Activated CD8-positive, alpha-beta memory T cell treated with anti-CD3 and anti-CD28 coated beads, Interleukin-2, amount 50 U/mL, for 24 hours (primary cell): Measurements from ENCODE around the gene CD96.
"Not testable (repeated sequence)": the region's sequence is repeated elsewhere in the genome, so short reads cannot be mapped to it uniquely, and the experiment has no call there.

Experiments used
- DNase-seq: peaks from one replicate; pipeline ENCODE4 v3.0.0-alpha.2; 2020; ENCODE audit errors: extremely low read depth

The CD96 gene

GRCh38 chr3:111541911-111542483 lies at the start of gene CD96:
Gene CD96 (plus strand): TSS chr3:111542197. CDS start chr3:111542249, 52 bp downstream.
- DNase-seq = peak; percentile 53

- no peak for DNase-seq
These were observed 48.7 kb upstream of the CD96 start for GRCh38 chr3:111493276-111493675.

GRCh38 chr3:111496894-111497559 lies 45.0 kb upstream of the CD96 start:
- DNase-seq = no peak

GRCh38 chr3:111498022-111498421 lies 44.0 kb upstream of the CD96 start:
- DNase-seq = no peak

GRCh38 chr3:111506435-111506834 lies 35.6 kb upstream of the CD96 start:
- no peak for DNase-seq

GRCh38 chr3:111509308-111509707 lies 32.7 kb upstream of the CD96 start:
- no peak for DNase-seq

- DNase-seq = no peak
These were observed 24.2 kb upstream of the CD96 start for GRCh38 chr3:111517801-111518200.

- no peak for DNase-seq
These were observed 22.7 kb upstream of the CD96 start for GRCh38 chr3:111519178-111519855.

GRCh38 chr3:111521891-111522290 lies 20.1 kb upstream of the CD96 start:
- no peak for DNase-seq

GRCh38 chr3:111524486-111524885 lies 17.5 kb upstream of the CD96 start:
- DNase-seq = not testable (repeated sequence)

- DNase-seq = no peak
These were observed 10.6 kb upstream of the CD96 start for GRCh38 chr3:111531446-111531845.

GRCh38 chr3:111534701-111535100 lies 7.3 kb upstream of the CD96 start:
- no peak for DNase-seq

- no peak for DNase-seq
These were observed 3.9 kb upstream of the CD96 start for GRCh38 chr3:111538111-111538510.

GRCh38 chr3:111538681-111539083 lies 3.3 kb upstream of the CD96 start:
- DNase-seq = no peak

- DNase-seq = no peak
These were observed 2.4 kb upstream of the CD96 start for GRCh38 chr3:111539351-111540331.

GRCh38 chr3:111541391-111541790 lies 606 bp upstream of the CD96 start:
- no peak for DNase-seq

GRCh38 chr3:111542611-111543300 lies 759 bp downstream of the CD96 start:
- DNase-seq = no peak

- no peak for DNase-seq
These were observed 3.4 kb downstream of the CD96 start for GRCh38 chr3:111545349-111545748.

- no peak for DNase-seq
These were observed 5.6 kb downstream of the CD96 start for GRCh38 chr3:111547631-111548030.

GRCh38 chr3:111548092-111548491 lies 6.1 kb downstream of the CD96 start:
- DNase-seq = no peak

GRCh38 chr3:111548756-111549155 lies 6.8 kb downstream of the CD96 start:
- DNase-seq = no peak
